ENCODE results near the gene WDR35. TPM values are rescaled to one million over a fixed set of nuclear protein-coding genes. Genes with fewer than 3 reads are reported as not detected.

The WDR35 gene
- total RNA-seq, 1 donor = 18.1 TPM

DNA sequence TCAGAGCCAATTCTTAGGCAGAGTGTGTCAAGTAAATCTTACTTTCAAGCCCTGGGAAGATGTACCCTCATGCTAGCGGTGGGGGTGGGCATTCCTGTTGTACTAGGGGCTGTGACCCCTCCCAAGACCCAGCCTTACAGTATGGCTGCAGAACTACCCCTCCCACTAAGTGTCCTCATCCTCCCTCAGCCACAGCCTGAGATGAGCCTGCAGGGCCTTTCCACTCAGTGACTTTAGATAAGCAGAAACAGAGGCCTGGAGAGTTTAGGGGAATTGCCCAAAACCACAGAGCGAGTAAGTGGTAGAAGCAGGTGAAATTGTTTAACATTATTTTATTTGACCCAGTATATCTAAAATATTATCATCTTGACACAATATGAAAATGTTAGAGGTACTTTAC lies 124.8 kb downstream of the WDR35 start:
- H3K4me2 ChIP-seq (ENCODE audit: insufficient read depth, low read length) = no peak overlapping the region
- H3K9me3 ChIP-seq (ENCODE audit: low read depth, low read length) = no peaks in the 10 kb centered on the region
- no peaks in the 10 kb centered on the region for H3K27me3 ChIP-seq (ENCODE audit: insufficient read depth, low read length)
- no peak overlapping the region for H3K27ac ChIP-seq (ENCODE audit: low read depth, low read length)
- no peaks in the 10 kb centered on the region for H4K20me1 ChIP-seq (ENCODE audit: insufficient read depth, low read length)
- DNase-seq (ENCODE audit: insufficient read length, low spot score, missing footprints) = no peak
- H2AFZ ChIP-seq (ENCODE audit: low read length) = no peak overlapping the region
- TF ChIP-seq CTCF (IDR thresholded peaks at IDR 0.05; ENCODE audit: extremely low read depth, low read depth, low read length) = no peak
- peaks cover 11% of the 10 kb centered on the region for H3K4me1 ChIP-seq (ENCODE audit: insufficient read depth, low read length)
- H3K79me2 ChIP-seq (ENCODE audit: insufficient read depth, low read length) = no peaks in the 10 kb centered on the region
- no peaks in the 10 kb centered on the region for H3K36me3 ChIP-seq (ENCODE audit: insufficient read depth, low read length)
- no peak overlapping the region for H3K4me3 ChIP-seq (ENCODE audit: insufficient read depth, low read length)

- no peak overlapping the region for H3K27ac ChIP-seq (ENCODE audit: low read depth, low read length)
- H3K9me3 ChIP-seq (ENCODE audit: low read depth, low read length) = no peaks in the 10 kb centered on the region
- H3K27me3 ChIP-seq (ENCODE audit: insufficient read depth, low read length) = no peaks in the 10 kb centered on the region
- H3K36me3 ChIP-seq (ENCODE audit: insufficient read depth, low read length) = no peaks in the 10 kb centered on the region
- TF ChIP-seq CTCF (IDR thresholded peaks at IDR 0.05; ENCODE audit: extremely low read depth, low read depth, low read length) = no peak
- H3K79me2 ChIP-seq (ENCODE audit: insufficient read depth, low read length) = no peaks in the 10 kb centered on the region
- DNase-seq (ENCODE audit: insufficient read length, low spot score, missing footprints) = no peak
- H3K4me2 ChIP-seq (ENCODE audit: insufficient read depth, low read length) = no peak overlapping the region
- H3K4me1 ChIP-seq (ENCODE audit: insufficient read depth, low read length) = peaks cover 13% of the 10 kb centered on the region
- H4K20me1 ChIP-seq (ENCODE audit: insufficient read depth, low read length) = no peaks in the 10 kb centered on the region
- H3K4me3 ChIP-seq (ENCODE audit: insufficient read depth, low read length) = no peak overlapping the region
- no peak overlapping the region for H2AFZ ChIP-seq (ENCODE audit: low read length)
Observed at GRCh38 chr2:19864381-19864780, 125.5 kb downstream of the WDR35 start.

DNA sequence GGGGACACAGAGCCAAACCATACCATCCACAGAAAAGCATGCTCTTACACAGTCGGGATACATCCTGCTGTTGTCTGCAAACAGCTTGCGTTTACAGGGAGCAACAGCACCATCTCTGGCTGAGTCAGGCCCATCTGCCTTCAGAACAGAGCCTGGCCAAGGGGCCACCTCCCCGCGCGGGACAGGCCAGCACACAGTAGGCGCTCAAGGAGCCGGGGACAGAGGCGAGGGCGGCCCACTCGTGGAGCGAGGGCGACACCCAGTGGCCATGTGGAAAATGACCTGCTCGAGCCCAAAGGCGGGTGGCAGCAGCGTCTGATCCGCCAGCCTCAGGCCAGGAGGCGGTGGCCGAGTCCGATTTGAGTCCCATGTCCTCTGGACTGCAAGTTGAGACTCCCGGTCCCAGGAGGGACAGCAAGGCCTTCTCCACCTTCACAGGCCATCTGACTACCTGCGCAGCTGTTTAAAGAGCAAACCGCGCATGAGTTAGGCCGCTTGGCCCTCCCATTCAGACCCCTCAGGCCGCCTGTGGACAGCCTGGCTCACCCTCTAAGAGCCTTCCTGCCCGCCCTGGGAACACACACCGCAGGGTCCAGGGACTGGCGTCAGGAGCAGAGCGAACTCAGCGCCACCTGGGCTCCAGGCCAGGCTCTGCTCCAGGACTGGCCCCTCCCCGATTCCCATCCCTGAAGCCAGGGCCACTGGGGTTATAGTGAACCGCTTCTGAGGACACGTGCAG lies 126.4 kb downstream of the WDR35 start:
- no peak overlapping the region for H3K27ac ChIP-seq (ENCODE audit: low read depth, low read length)
- H4K20me1 ChIP-seq (ENCODE audit: insufficient read depth, low read length) = no peaks in the 10 kb centered on the region
- peak overlapping the region; percentile 49 for H3K4me3 ChIP-seq (ENCODE audit: insufficient read depth, low read length)
- no peaks in the 10 kb centered on the region for H3K79me2 ChIP-seq (ENCODE audit: insufficient read depth, low read length)
- peak overlapping the region; percentile 91 for H2AFZ ChIP-seq (ENCODE audit: low read length)
- H3K9me3 ChIP-seq (ENCODE audit: low read depth, low read length) = no peaks in the 10 kb centered on the region
- peak overlapping the region; percentile 76 for H3K4me2 ChIP-seq (ENCODE audit: insufficient read depth, low read length)
- no peaks in the 10 kb centered on the region for H3K27me3 ChIP-seq (ENCODE audit: insufficient read depth, low read length)
- DNase-seq (ENCODE audit: insufficient read length, low spot score, missing footprints) = peak; percentile 95
- TF ChIP-seq CTCF (IDR thresholded peaks at IDR 0.05; ENCODE audit: extremely low read depth, low read depth, low read length) = peak; percentile 80
- H3K4me1 ChIP-seq (ENCODE audit: insufficient read depth, low read length) = peaks cover 9% of the 10 kb centered on the region
- no peaks in the 10 kb centered on the region for H3K36me3 ChIP-seq (ENCODE audit: insufficient read depth, low read length)

GRCh38 chr2:19861813-19862212 lies 128.1 kb downstream of the WDR35 start:
- H3K9me3 ChIP-seq (ENCODE audit: low read depth, low read length) = no peaks in the 10 kb centered on the region
- H3K4me1 ChIP-seq (ENCODE audit: insufficient read depth, low read length) = peaks cover 7% of the 10 kb centered on the region
- H3K27ac ChIP-seq (ENCODE audit: low read depth, low read length) = no peak overlapping the region
- TF ChIP-seq CTCF (IDR thresholded peaks at IDR 0.05; ENCODE audit: extremely low read depth, low read depth, low read length) = no peak
- H3K4me3 ChIP-seq (ENCODE audit: insufficient read depth, low read length) = no peak overlapping the region
- no peak for DNase-seq (ENCODE audit: insufficient read length, low spot score, missing footprints)
- peak overlapping the region; percentile 43 for H2AFZ ChIP-seq (ENCODE audit: low read length)
- H4K20me1 ChIP-seq (ENCODE audit: insufficient read depth, low read length) = no peaks in the 10 kb centered on the region
- no peaks in the 10 kb centered on the region for H3K27me3 ChIP-seq (ENCODE audit: insufficient read depth, low read length)
- H3K79me2 ChIP-seq (ENCODE audit: insufficient read depth, low read length) = no peaks in the 10 kb centered on the region
- H3K36me3 ChIP-seq (ENCODE audit: insufficient read depth, low read length) = no peaks in the 10 kb centered on the region
- no peak overlapping the region for H3K4me2 ChIP-seq (ENCODE audit: insufficient read depth, low read length)

Other genes starting within 250 kb of the WDR35 start
- 10.3 and 14.8 TPM in 2 replicates for gene TTC32, start 88.1 kb downstream of the WDR35 start, total RNA-seq
- 1.4 and 2.4 TPM in 2 replicates for gene MATN3, start 22.6 kb upstream of the WDR35 start, total RNA-seq
- gene LAPTM4A, start 61.5 kb upstream of the WDR35 start, total RNA-seq = 249 and 275 TPM in 2 replicates
- gene SDC1, start 235.0 kb upstream of the WDR35 start, total RNA-seq = 7.6 and 11.8 TPM in 2 replicates